Measurements from ENCODE around the gene MYO18B.

The MYO18B gene

GRCh38 chr22:25847451-25847850, 105.5 kb downstream of the MYO18B start:
- no peak for TF ChIP-seq CTCF (IDR thresholded peaks at IDR 0.05; ENCODE audit: insufficient read depth, low read length, poor library complexity, severe bottlenecking)
- no peak for DNase-seq (ENCODE audit: extremely low read depth, insufficient read length)
- H3K4me3 ChIP-seq (replicated peaks; ENCODE audit: low read depth, low read length): no peak overlapping the region
- no peaks in the 10 kb centered on the region for H3K27me3 ChIP-seq (replicated peaks; ENCODE audit: control insufficient read depth, insufficient read depth, low read length)
- no peaks in the 10 kb centered on the region for H3K36me3 ChIP-seq (ENCODE audit: control insufficient read depth, insufficient read depth, low read length)

- no peak for DNase-seq (ENCODE audit: extremely low read depth, insufficient read length)
- H3K36me3 ChIP-seq (ENCODE audit: control insufficient read depth, insufficient read depth, low read length): no peaks in the 10 kb centered on the region
- TF ChIP-seq CTCF (IDR thresholded peaks at IDR 0.05; ENCODE audit: insufficient read depth, low read length, poor library complexity, severe bottlenecking): no peak
- no peaks in the 10 kb centered on the region for H3K27me3 ChIP-seq (replicated peaks; ENCODE audit: control insufficient read depth, insufficient read depth, low read length)
- no peak overlapping the region for H3K4me3 ChIP-seq (replicated peaks; ENCODE audit: low read depth, low read length)
Measured at GRCh38 chr22:25848954-25849353, 107.0 kb downstream of the MYO18B start.

GRCh38 chr22:25849522-25849921, 107.5 kb downstream of the MYO18B start:
- no peak for TF ChIP-seq CTCF (IDR thresholded peaks at IDR 0.05; ENCODE audit: insufficient read depth, low read length, poor library complexity, severe bottlenecking)
- H3K36me3 ChIP-seq (ENCODE audit: control insufficient read depth, insufficient read depth, low read length): no peaks in the 10 kb centered on the region
- H3K27me3 ChIP-seq (replicated peaks; ENCODE audit: control insufficient read depth, insufficient read depth, low read length): no peaks in the 10 kb centered on the region
- DNase-seq (ENCODE audit: extremely low read depth, insufficient read length): no peak
- H3K4me3 ChIP-seq (replicated peaks; ENCODE audit: low read depth, low read length): no peak overlapping the region

GRCh38 chr22:25852223-25852622, 110.2 kb downstream of the MYO18B start:
- no peaks in the 10 kb centered on the region for H3K27me3 ChIP-seq (replicated peaks; ENCODE audit: control insufficient read depth, insufficient read depth, low read length)
- H3K4me3 ChIP-seq (replicated peaks; ENCODE audit: low read depth, low read length): no peak overlapping the region
- no peaks in the 10 kb centered on the region for H3K36me3 ChIP-seq (ENCODE audit: control insufficient read depth, insufficient read depth, low read length)
- TF ChIP-seq CTCF (IDR thresholded peaks at IDR 0.05; ENCODE audit: insufficient read depth, low read length, poor library complexity, severe bottlenecking): no peak
- DNase-seq (ENCODE audit: extremely low read depth, insufficient read length): no peak

- Histone ChIP-seq H3K36me3 (ENCODE audit: control insufficient read depth, insufficient read depth, low read length) (no peaks in the 10 kb centered on the region), H3K4me3 (replicated peaks; ENCODE audit: low read depth, low read length) (no peak overlapping the region; the same call in 1 of the 2 replicates), H3K27me3 (replicated peaks; ENCODE audit: control insufficient read depth, insufficient read depth, low read length) (no peaks in the 10 kb centered on the region)
- TF ChIP-seq CTCF (IDR thresholded peaks at IDR 0.05; ENCODE audit: insufficient read depth, low read length, poor library complexity, severe bottlenecking): no peak
- DNase-seq (ENCODE audit: extremely low read depth, insufficient read length): no peak
Measured at GRCh38 chr22:25853078-25853477, 111.1 kb downstream of the MYO18B start.

Measured in GM06990 (cell line).